H9 (cell line): ENCODE data around the gene CRELD2. TPM values are rescaled to one million over a fixed set of nuclear protein-coding genes. Genes with fewer than 3 reads are reported as not detected.

Source experiments
- DNase-seq: peaks from one replicate; pipeline ENCODE4 v3.0.0-alpha.2; 2017
- H2AFZ ChIP-seq: one replicate; pipeline ENCODE4 v1.6.1; 2013; ENCODE audit warnings: mild to moderate bottlenecking, low read length, control low read depth, moderate library complexity
- H2AK5ac ChIP-seq: 2 replicates; pipeline ENCODE4 v1.6.1; 2013; ENCODE audit warnings: low read length, control low read depth, mixed read lengths; ENCODE audit not compliant: insufficient read length
- H2BK120ac ChIP-seq: one replicate; pipeline ENCODE4 v1.6.1; 2013; ENCODE audit warnings: low read depth, mild to moderate bottlenecking, low read length, control low read depth, inconsistent platforms; ENCODE audit not compliant: poor library complexity, severe bottlenecking
- H2BK12ac ChIP-seq: 2 replicates; pipeline ENCODE4 v1.6.1; 2013; ENCODE audit warnings: low read length, control low read depth, mixed read lengths, low read depth; ENCODE audit not compliant: insufficient read length
- H2BK15ac ChIP-seq: 2 replicates; pipeline ENCODE4 v1.6.1; 2013; ENCODE audit warnings: low read depth, low read length, control low read depth
- H2BK20ac ChIP-seq: one replicate; pipeline ENCODE4 v1.6.1; 2013; ENCODE audit warnings: low read depth, mild to moderate bottlenecking, low read length, control low read depth, inconsistent platforms; ENCODE audit not compliant: poor library complexity, severe bottlenecking
- H2BK5ac ChIP-seq: 2 replicates; pipeline ENCODE4 v1.6.1; 2013; ENCODE audit warnings: low read length, control low read depth, mixed read lengths; ENCODE audit not compliant: insufficient read length
- H3K14ac ChIP-seq: 2 replicates; pipeline ENCODE4 v1.6.1; 2013; ENCODE audit warnings: low read length, control low read depth; ENCODE audit not compliant: insufficient read depth
- H3K18ac ChIP-seq: 2 replicates; pipeline ENCODE4 v1.6.1; 2013; ENCODE audit warnings: low read depth, mild to moderate bottlenecking, mixed read lengths, low read length, control low read depth; ENCODE audit not compliant: insufficient read length
- H3K23ac ChIP-seq: 2 replicates; pipeline ENCODE4 v1.6.1; 2013; ENCODE audit warnings: low read length, control low read depth, mixed read lengths, low read depth; ENCODE audit not compliant: insufficient read length
- H3K23me2 ChIP-seq: 2 replicates; pipeline ENCODE4 v1.6.1; 2013; ENCODE audit warnings: low read depth, mild to moderate bottlenecking, mixed read lengths, low read length, control low read depth; ENCODE audit not compliant: insufficient read length, poor library complexity, severe bottlenecking
- H3K27ac ChIP-seq: 2 replicates; pipeline ENCODE4 v1.5.1; 2013; ENCODE audit warnings: low read length, control low read depth, mixed read lengths, low read depth; ENCODE audit not compliant: insufficient read length
- H3K27me3 ChIP-seq: 2 replicates; pipeline ENCODE4 v1.6.1; 2013; ENCODE audit warnings: low read length, control low read depth, inconsistent platforms; ENCODE audit not compliant: insufficient read depth
- H3K4ac ChIP-seq: 2 replicates; pipeline ENCODE4 v1.6.1; 2013; ENCODE audit warnings: low read depth, mild to moderate bottlenecking, control low read depth, inconsistent platforms, low read length, moderate library complexity
- H3K4me1 ChIP-seq: 2 replicates; pipeline ENCODE4 v1.6.1; 2013; ENCODE audit warnings: low read length, control low read depth, inconsistent platforms; ENCODE audit not compliant: insufficient read depth
- H3K4me2 ChIP-seq: 2 replicates; pipeline ENCODE4 v1.6.1; 2013; ENCODE audit warnings: low read length, control low read depth, mixed read lengths; ENCODE audit not compliant: insufficient read length, insufficient read depth
- H3K56ac ChIP-seq: 2 replicates; pipeline ENCODE4 v1.6.1; 2013; ENCODE audit warnings: low read depth, mild to moderate bottlenecking, mixed read lengths, low read length, control low read depth; ENCODE audit not compliant: insufficient read length
- H3K79me1 ChIP-seq: 2 replicates; pipeline ENCODE4 v1.6.1; 2013; ENCODE audit warnings: low read depth, mild to moderate bottlenecking, moderate library complexity, low read length, control low read depth, inconsistent platforms; ENCODE audit not compliant: insufficient read depth, poor library complexity, severe bottlenecking
- H3K79me2 ChIP-seq: 2 replicates; pipeline ENCODE4 v1.6.1; 2013; ENCODE audit warnings: low read length, control low read depth, inconsistent platforms; ENCODE audit not compliant: insufficient read depth
- H3K9ac ChIP-seq: 2 replicates; pipeline ENCODE4 v1.6.1; 2013; ENCODE audit warnings: low read length, control low read depth, mixed read lengths; ENCODE audit not compliant: insufficient read length; ENCODE audit errors: extremely low read depth
- H3K9me3 ChIP-seq: one replicate; pipeline ENCODE4 v1.6.1; 2013; ENCODE audit warnings: low read depth, low read length, inconsistent platforms; ENCODE audit not compliant: control insufficient read depth
- H3T11ph ChIP-seq: one replicate; pipeline ENCODE4 v1.6.1; 2013; ENCODE audit warnings: mild to moderate bottlenecking, low read length, control low read depth, inconsistent platforms
- H4K20me1 ChIP-seq: one replicate; pipeline ENCODE4 v1.6.1; 2013; ENCODE audit not compliant: control insufficient read depth, insufficient read length, insufficient read depth
- H4K5ac ChIP-seq: 2 replicates; pipeline ENCODE4 v1.6.1; 2013; ENCODE audit warnings: low read depth, mild to moderate bottlenecking, mixed read lengths, low read length, control low read depth; ENCODE audit not compliant: insufficient read length
- H4K8ac ChIP-seq: replicated peaks from 2 replicates; pipeline ENCODE4 v1.6.1; 2013; ENCODE audit warnings: low read length, control low read depth, mixed read lengths, low read depth; ENCODE audit not compliant: insufficient read length
- H4K91ac ChIP-seq: 2 replicates; pipeline ENCODE4 v1.6.1; 2013; ENCODE audit warnings: low read depth, mild to moderate bottlenecking, moderate library complexity, mixed read lengths, low read length, control low read depth; ENCODE audit not compliant: insufficient read length
- H3K27ac Mint-ChIP-seq, 3 experiments: 2 replicates in 2 of 3; 3 replicates in 1 of 3; pipeline ENCODE4 v1.8.0; 2020 to 2021; ENCODE audit warnings: mixed read lengths in 3 of 3, mild to moderate bottlenecking in 1 of 3, moderate library complexity in 1 of 3
- H3K27me3 Mint-ChIP-seq: 2 replicates; pipeline ENCODE4 v1.8.0; 2021; ENCODE audit warnings: low read depth, mild to moderate bottlenecking, moderate library complexity, mixed read lengths
- H3K36me3 Mint-ChIP-seq, 3 experiments: 2 replicates in 2 of 3; 3 replicates in 1 of 3; pipeline ENCODE4 v1.8.0; 2020 to 2021; ENCODE audit warnings: low read depth in 3 of 3, mixed read lengths in 3 of 3; ENCODE audit not compliant: insufficient read depth in 1 of 3
- H3K4me1 Mint-ChIP-seq, 2 experiments: 2 replicates each; pipeline ENCODE4 v1.8.0; 2020; ENCODE audit warnings: mixed read lengths in 2 of 2
- H3K4me3 Mint-ChIP-seq, 2 experiments: 2 replicates in 1 of 2; 3 replicates in 1 of 2; pipeline ENCODE4 v1.8.0; 2020 to 2021; ENCODE audit warnings: mild to moderate bottlenecking in 2 of 2, mixed read lengths in 2 of 2, moderate library complexity in 1 of 2
- H3K9me3 Mint-ChIP-seq, 2 experiments: 2 replicates in 1 of 2; 3 replicates in 1 of 2; pipeline ENCODE4 v1.8.0; 2020; ENCODE audit warnings: mild to moderate bottlenecking in 2 of 2, mixed read lengths in 2 of 2, moderate library complexity in 1 of 2
- CTCF ChIP-seq: fragments of 200-600 bp; sonication (generic); conservative IDR thresholded peaks from 3 replicates; pipeline ENCODE4 v1.8.0; 2021; ENCODE audit warnings: antibody characterized with exemption, mild to moderate bottlenecking
- WGBS: extraction: QIAGEN DNeasy Blood & Tissue Kit; methylation state at CpG from one replicate; pipeline ENCODE4 v1.1.7; 2013; ENCODE audit warnings: missing lambda C conversion rate, low lambda C conversion rate, mixed read lengths; ENCODE audit not compliant: insufficient read length; ENCODE audit errors: extremely low coverage; 5-methylcytosine and 5-hydroxymethylcytosine counted together
- total RNA-seq: library from RNA; stranded (reverse); gene quantifications from 2 replicates; pipeline ENCODE4 v1.2.1, GENCODE V29; 2021

CRELD2 gene
- total RNA-seq, 1 experiment from 2014 or later: 34.7 TPM

- no peak for TF ChIP-seq CTCF
- Mint-ChIP-seq H3K4me3 (no peak overlapping the region), H3K9me3 (no peaks in the 10 kb centered on the region), H3K4me1 (peaks cover 7% of the 10 kb centered on the region in 2 experiments; a peak in 3 of 4 replicates), H3K27me3 (peaks cover 16% of the 10 kb centered on the region), H3K36me3 (peaks cover 7 to 13% (median 8%) of the 10 kb centered on the region in 3 experiments; a peak in 5 of 7 replicates), H3K27ac (no peak overlapping the region)
- Histone ChIP-seq H3K23me2 (no peaks in the 10 kb centered on the region), H3K4ac (no peak overlapping the region), H2BK120ac (no peak overlapping the region), H4K91ac (no peak overlapping the region), H4K8ac (no peak overlapping the region), H3K27me3 (no peaks in the 10 kb centered on the region), H3K4me2 (no peak overlapping the region), H3K23ac (no peak overlapping the region), H2BK5ac (no peak overlapping the region), H2BK20ac (no peak overlapping the region), H3K14ac (no peak overlapping the region), H2BK15ac (no peak overlapping the region), H3T11ph (no peak overlapping the region), H3K56ac (no peak overlapping the region), H2BK12ac (no peak overlapping the region), H3K18ac (no peak overlapping the region), H3K9ac (no peak overlapping the region), H3K79me2 (no peaks in the 10 kb centered on the region), H3K27ac (no peak overlapping the region), H4K20me1 (no peaks in the 10 kb centered on the region), H4K5ac (no peak overlapping the region), H2AFZ (no peak overlapping the region), H2AK5ac (no peak overlapping the region), H3K79me1 (peaks cover 2% of the 10 kb centered on the region), H3K4me1 (no peaks in the 10 kb centered on the region; the same call in 1 of the 2 replicates), H3K9me3 (no peaks in the 10 kb centered on the region)
- WGBS: no CpG with 5 or more reads among the region's 11 CpGs
- peak; percentile 29 for DNase-seq
Observed at GRCh38 chr22:49968313-49968830, 49.9 kb downstream of the CRELD2 start.
